HG03280 (cell line): ENCODE results near the gene MAST3.

Experiments used
- ATAC-seq: cut with Tn5 transposase; IDR thresholded peaks from one replicate; pipeline ENCODE4 v1.9.1; 2021; ENCODE audit warnings: mild to moderate bottlenecking, moderate library complexity; ENCODE audit not compliant: unreplicated experiment

The MAST3 gene

GRCh38 chr19:18097217-18097992 lies at the start of gene MAST3:
Gene MAST3, plus strand, starts transcription at chr19:18097778. Its CDS starts 15 bp downstream, at chr19:18097793.
- peak; percentile 71 for ATAC-seq

- no peak for ATAC-seq
These were observed 48.2 kb upstream of the MAST3 start for GRCh38 chr19:18049385-18049784.

- ATAC-seq: no peak
These were observed 45.7 kb upstream of the MAST3 start for GRCh38 chr19:18051887-18052286.

GRCh38 chr19:18053576-18054219 lies 43.9 kb upstream of the MAST3 start:
- no peak for ATAC-seq

- no peak for ATAC-seq
These were observed 41.6 kb upstream of the MAST3 start for GRCh38 chr19:18055967-18056366.

- no peak for ATAC-seq
These were observed 40.0 kb upstream of the MAST3 start for GRCh38 chr19:18057557-18057956.

- ATAC-seq: peak; percentile 55
These were observed 39.2 kb upstream of the MAST3 start for GRCh38 chr19:18058208-18059009.

- no peak for ATAC-seq
These were observed 38.3 kb upstream of the MAST3 start for GRCh38 chr19:18059297-18059696.

GRCh38 chr19:18059902-18060301 lies 37.7 kb upstream of the MAST3 start:
- no peak for ATAC-seq

- no peak for ATAC-seq
These were observed 37.1 kb upstream of the MAST3 start for GRCh38 chr19:18060472-18060871.

- no peak for ATAC-seq
These were observed 35.5 kb upstream of the MAST3 start for GRCh38 chr19:18062028-18062427.

- no peak for ATAC-seq
These were observed 34.1 kb upstream of the MAST3 start for GRCh38 chr19:18063463-18063862.

- no peak for ATAC-seq
These were observed 32.4 kb upstream of the MAST3 start for GRCh38 chr19:18065173-18065495.

- no peak for ATAC-seq
These were observed 29.2 kb upstream of the MAST3 start for GRCh38 chr19:18068395-18068794.

GRCh38 chr19:18069383-18069782 lies 28.2 kb upstream of the MAST3 start:
- ATAC-seq: no peak

- ATAC-seq: no peak
These were observed 27.4 kb upstream of the MAST3 start for GRCh38 chr19:18070181-18070580.

GRCh38 chr19:18072335-18072734 lies 25.2 kb upstream of the MAST3 start:
- ATAC-seq: no peak

GRCh38 chr19:18073197-18073596 lies 24.4 kb upstream of the MAST3 start:
- ATAC-seq: no peak

- ATAC-seq: no peak
These were observed 23.4 kb upstream of the MAST3 start for GRCh38 chr19:18074192-18074591.

GRCh38 chr19:18083929-18084684 lies 13.5 kb upstream of the MAST3 start:
- ATAC-seq: no peak
